Cardiac fibroblast (primary cell): ENCODE results near the gene TOB1.

Experiments
- DNase-seq, 2 donors: peaks; one replicate each; pipeline versions ENCODE4 v3.0.0 to v3.0.0-alpha.2; 2010; ENCODE audit warnings: low read depth in 2 of 2
- H3K4me3 ChIP-seq, 2 donors: replicated peaks in 1 of 2; 1 replicate in 1 of 2; 2 replicates in 1 of 2; pipeline ENCODE4 v1.5.1; 2011; ENCODE audit warnings: low read depth in 2 of 2, low read length in 2 of 2, mild to moderate bottlenecking in 2 of 2, moderate library complexity in 1 of 2
- TF ChIP-seq, protein P1 (sequence below): IDR thresholded peaks from one replicate; pipeline ENCODE4 v1.5.1; 2011; ENCODE audit warnings: low read depth, mild to moderate bottlenecking, low read length, inconsistent platforms

Gene TOB1

DNA sequence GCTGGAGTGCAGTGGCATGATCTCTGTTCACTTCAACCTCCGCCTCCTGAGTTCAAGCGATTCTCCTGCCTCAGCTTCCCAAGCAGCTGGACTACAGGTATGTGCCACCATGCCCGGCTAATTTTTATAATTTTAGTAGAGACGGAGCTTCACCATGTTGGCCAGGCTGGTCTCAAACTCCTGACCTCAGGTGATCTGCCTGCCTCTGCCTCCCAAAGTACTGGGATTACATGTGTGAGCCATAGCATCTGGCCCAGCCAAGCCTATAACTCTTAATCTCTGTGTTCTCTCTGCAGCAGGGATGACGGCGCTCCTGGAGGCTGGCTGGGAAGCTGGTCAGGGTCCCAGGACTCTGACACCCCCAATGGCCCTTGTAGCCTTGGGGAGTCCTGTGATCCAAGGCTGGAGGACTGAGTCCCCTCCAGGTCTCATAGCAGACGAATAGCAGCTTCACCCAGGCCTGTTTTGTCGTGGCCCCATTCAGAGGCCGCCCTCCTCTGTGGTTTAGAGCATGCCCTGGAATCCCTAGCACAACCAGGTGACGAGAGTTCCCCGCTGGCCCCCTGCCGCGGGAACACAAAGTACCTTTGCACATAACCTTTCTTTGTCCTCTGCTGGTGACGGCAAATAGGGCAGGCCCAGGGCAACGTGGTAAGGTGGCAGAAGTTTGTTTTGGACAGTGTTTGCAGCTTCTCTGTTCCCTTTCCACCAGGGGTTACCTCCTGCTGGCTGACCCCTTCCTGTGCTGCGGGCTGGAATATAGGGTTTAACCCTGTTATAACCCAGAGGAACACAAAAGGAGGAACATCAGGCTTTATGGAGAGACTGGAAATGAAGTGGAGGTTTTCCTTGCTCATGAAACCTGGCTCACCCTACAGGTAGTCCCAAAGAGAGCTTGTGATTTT, 43.0 kb upstream of the TOB1 start:
- no peak for DNase-seq
- TF ChIP-seq, protein P1, sequence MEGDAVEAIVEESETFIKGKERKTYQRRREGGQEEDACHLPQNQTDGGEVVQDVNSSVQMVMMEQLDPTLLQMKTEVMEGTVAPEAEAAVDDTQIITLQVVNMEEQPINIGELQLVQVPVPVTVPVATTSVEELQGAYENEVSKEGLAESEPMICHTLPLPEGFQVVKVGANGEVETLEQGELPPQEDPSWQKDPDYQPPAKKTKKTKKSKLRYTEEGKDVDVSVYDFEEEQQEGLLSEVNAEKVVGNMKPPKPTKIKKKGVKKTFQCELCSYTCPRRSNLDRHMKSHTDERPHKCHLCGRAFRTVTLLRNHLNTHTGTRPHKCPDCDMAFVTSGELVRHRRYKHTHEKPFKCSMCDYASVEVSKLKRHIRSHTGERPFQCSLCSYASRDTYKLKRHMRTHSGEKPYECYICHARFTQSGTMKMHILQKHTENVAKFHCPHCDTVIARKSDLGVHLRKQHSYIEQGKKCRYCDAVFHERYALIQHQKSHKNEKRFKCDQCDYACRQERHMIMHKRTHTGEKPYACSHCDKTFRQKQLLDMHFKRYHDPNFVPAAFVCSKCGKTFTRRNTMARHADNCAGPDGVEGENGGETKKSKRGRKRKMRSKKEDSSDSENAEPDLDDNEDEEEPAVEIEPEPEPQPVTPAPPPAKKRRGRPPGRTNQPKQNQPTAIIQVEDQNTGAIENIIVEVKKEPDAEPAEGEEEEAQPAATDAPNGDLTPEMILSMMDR = no peak
- no peak overlapping the region for H3K4me3 ChIP-seq

DNA sequence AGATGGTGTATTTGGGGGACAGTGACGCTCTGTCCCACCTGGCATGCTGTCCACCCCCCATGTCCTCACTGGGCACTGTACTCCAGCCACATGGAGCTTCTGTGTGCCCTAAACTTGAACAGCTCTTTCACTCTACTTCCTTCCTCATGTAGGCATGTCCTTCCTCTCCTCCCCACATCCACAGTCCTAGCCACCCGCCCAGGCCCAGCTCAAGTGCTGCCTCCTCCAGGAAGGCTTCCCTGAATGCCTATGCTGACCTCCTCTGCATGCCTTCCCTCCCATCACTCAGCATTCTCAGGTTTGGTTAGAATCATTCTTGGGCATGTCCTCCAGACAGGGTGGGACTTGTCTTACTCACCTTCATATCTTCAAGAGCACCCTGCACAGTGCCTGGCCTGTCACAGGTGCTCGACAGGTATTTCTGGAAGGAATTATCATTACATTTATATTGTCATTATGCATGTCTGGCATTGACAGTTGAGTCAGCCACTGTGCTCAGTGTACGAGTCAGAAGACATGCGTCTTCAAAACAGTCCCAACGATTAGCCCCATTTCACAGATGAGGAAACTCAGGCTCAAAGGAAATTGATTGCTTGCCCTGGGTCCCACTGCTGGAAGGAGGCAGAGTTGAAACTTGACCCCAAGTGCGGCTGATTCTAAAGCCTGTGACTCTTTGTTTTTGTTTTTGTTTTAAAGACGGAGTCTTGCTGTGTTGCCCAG, 42.1 kb upstream of the TOB1 start:
- no peak for DNase-seq
- no peak overlapping the region for H3K4me3 ChIP-seq
- TF ChIP-seq, protein P1 = no peak

DNA sequence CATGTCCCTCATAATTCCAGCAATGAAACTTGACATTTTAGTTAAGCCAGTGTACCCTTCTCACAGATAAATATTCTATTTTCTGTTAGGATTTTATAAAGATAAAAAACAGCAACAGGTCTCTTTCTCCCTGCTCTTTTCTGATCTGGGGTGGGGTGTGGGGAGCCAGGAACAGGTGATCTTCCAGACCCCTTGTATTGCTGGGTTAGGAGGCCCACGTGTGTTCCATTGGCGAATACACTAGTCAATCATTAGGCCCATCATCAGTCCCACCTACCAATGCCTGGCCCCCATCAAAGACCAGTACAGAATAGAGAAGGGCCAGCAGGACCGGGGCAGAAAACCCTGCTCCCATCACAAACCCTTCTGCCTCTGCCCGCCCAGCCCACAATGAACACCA, 40.3 kb upstream of the TOB1 start:
- no peak overlapping the region for H3K4me3 ChIP-seq
- DNase-seq = no peak
- TF ChIP-seq, protein P1 = no peak

DNA sequence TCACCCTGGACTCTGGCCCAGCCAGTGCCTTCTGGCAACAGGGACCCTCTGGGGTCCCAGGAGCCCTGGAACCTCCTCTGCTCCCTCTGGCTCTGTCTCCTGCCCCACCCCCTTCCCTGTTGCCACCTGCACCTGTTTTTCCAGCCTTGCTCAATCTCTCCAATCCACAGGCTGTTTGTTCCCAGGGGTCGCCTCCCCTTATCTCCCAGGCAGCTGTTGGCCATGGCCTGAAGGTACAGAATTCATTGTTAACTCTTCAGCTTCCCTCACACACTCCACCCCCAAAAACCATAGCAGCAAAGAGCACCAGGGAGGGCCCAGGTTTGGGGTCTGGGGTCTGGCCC, 39.3 kb upstream of the TOB1 start:
- TF ChIP-seq, protein P1 = no peak
- H3K4me3 ChIP-seq = no peak overlapping the region
- DNase-seq = no peak

DNA sequence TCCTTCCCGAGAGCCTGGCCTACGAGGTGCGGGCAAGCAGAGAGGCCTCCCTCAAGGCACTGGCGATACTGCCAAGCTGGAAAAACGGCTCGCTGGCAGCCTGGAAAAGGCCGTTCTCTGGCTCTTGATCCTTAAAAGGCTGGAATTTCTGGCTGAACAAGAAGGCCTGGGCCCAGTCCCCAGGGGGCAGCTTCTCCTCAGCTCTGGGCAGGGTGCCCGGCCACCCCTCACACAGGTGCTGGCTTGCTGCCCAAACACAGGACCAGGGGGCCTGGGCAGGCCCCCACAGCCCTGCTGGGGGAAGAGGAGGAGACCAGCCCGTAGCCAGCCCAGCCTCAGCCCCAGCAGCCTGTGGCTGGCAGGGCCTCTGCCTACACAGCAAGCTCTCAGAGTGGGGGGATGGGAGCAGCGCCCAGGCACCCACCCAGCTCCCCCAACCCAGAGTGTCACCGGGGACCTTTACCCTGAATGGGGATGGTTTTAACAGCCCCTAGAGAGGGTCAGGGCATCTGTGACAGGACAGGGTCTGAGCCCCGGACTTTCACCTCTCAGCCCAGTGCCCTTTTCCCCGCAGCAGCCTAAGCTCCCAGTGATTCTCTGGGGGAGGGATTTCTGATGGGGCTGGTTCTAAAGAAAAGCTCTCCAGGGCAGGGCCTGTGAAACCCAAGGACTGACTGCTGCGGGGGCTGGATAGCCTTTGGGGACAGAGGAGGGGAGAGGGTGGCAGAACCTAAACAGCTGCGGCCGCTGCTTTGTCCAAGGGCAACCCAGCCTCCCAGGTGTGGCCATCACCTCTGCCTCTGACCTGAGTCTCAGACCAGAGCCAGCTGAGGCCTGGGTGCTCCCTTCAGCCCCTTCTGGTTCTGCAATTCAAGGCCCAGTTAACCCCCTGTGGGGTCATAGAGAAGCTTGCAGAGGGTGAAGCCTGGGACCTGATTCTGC, 38.6 kb upstream of the TOB1 start:
- TF ChIP-seq, protein P1 = no peak
- H3K4me3 ChIP-seq = no peak overlapping the region
- DNase-seq = peak in 1 of 2 donors; percentile 51
